Neural progenitor cell (in vitro differentiated cells): ENCODE data around the gene SCFD2. TPM values are rescaled to one million over a fixed set of nuclear protein-coding genes. Genes with fewer than 3 reads are reported as not detected.

Experiments
- DNase-seq: peaks from one replicate; pipeline ENCODE4 v3.0.0-alpha.2; 2016; ENCODE audit warnings: low spot score
- H2AFZ ChIP-seq: fragments of 200-600 bp; sonication (generic); replicated peaks from 2 replicates; pipeline ENCODE4 v1.6.1; 2016; ENCODE audit warnings: antibody characterized with exemption
- H3F3A ChIP-seq: fragments of 200-600 bp; sonication (generic); 2 replicates; pipeline ENCODE4 v1.6.1; 2016; ENCODE audit warnings: antibody characterized with exemption, low read depth
- H3K27ac ChIP-seq: fragments of 200-600 bp; sonication (generic); 2 replicates; pipeline ENCODE4 v1.5.1; 2016; ENCODE audit warnings: mild to moderate bottlenecking
- H3K27me3 ChIP-seq: fragments of 200-600 bp; sonication (generic); 2 replicates; pipeline ENCODE4 v1.6.1; 2016; ENCODE audit warnings: mild to moderate bottlenecking, moderate library complexity
- H3K36me3 ChIP-seq: fragments of 200-600 bp; sonication (generic); 2 replicates; pipeline ENCODE4 v1.5.1; 2016
- H3K4me1 ChIP-seq: fragments of 200-600 bp; sonication (generic); 2 replicates; pipeline ENCODE4 v1.6.1; 2016; ENCODE audit warnings: mixed run types
- H3K4me2 ChIP-seq: fragments of 200-600 bp; sonication (generic); 2 replicates; pipeline ENCODE4 v1.6.1; 2016
- H3K4me3 ChIP-seq: fragments of 200-600 bp; sonication (generic); 2 replicates; pipeline ENCODE4 v1.5.1; 2016
- H3K79me2 ChIP-seq: fragments of 200-600 bp; sonication (generic); 2 replicates; pipeline ENCODE4 v1.6.1; 2016; ENCODE audit warnings: low read depth
- H3K9ac ChIP-seq: fragments of 200-600 bp; sonication (generic); 2 replicates; pipeline ENCODE4 v1.6.1; 2016
- H3K9me3 ChIP-seq: fragments of 200-600 bp; sonication (generic); 2 replicates; pipeline ENCODE4 v1.5.1; 2016; ENCODE audit warnings: low read depth
- H4K20me1 ChIP-seq: fragments of 200-600 bp; sonication (generic); 2 replicates; pipeline ENCODE4 v1.6.1; 2016; ENCODE audit warnings: low read depth
- H3K27ac Mint-ChIP-seq: 3 replicates; pipeline ENCODE4 v1.8.0; 2021; ENCODE audit warnings: mixed read lengths
- H3K27me3 Mint-ChIP-seq: 2 replicates; pipeline ENCODE4 v1.8.0; 2022; ENCODE audit warnings: low read depth, mild to moderate bottlenecking, inconsistent platforms, moderate library complexity, mixed read lengths; ENCODE audit not compliant: insufficient read depth
- H3K36me3 Mint-ChIP-seq: 3 replicates; pipeline ENCODE4 v1.8.0; 2021; ENCODE audit warnings: mixed read lengths
- H3K4me1 Mint-ChIP-seq: 3 replicates; pipeline ENCODE4 v1.8.0; 2021; ENCODE audit warnings: mixed read lengths
- H3K4me3 Mint-ChIP-seq: 3 replicates; pipeline ENCODE4 v1.8.0; 2021; ENCODE audit warnings: mild to moderate bottlenecking, moderate library complexity, mixed read lengths
- H3K9me3 Mint-ChIP-seq: 3 replicates; pipeline ENCODE4 v1.8.0; 2020; ENCODE audit warnings: mixed read lengths
- CTCF ChIP-seq: fragments of 200-600 bp; sonication (generic); IDR thresholded peaks from 2 replicates; pipeline ENCODE4 v1.5.1; 2017; ENCODE audit warnings: antibody characterized with exemption, mild to moderate bottlenecking
- EZH2 ChIP-seq: fragments of 200-600 bp; sonication (generic); IDR thresholded peaks from 2 replicates; pipeline ENCODE4 v1.6.1; 2017; ENCODE audit warnings: antibody characterized with exemption, mild to moderate bottlenecking, moderate library complexity
- EZH2phosphoT487 ChIP-seq: fragments of 200-600 bp; sonication (generic); IDR thresholded peaks from 2 replicates; pipeline ENCODE4 v1.6.1; 2017; ENCODE audit warnings: antibody characterized with exemption
- total RNA-seq: library from RNA; depleted of rRNA; stranded (reverse); fragments of >200 nt; gene quantifications from 2 replicates; pipeline ENCODE4 v1.2.3, GENCODE V29; 2015; ENCODE audit warnings: low replicate concordance

Gene SCFD2
- total RNA-seq, 1 donor from 2014 or later, result 4.8 TPM

- Histone ChIP-seq H3K9ac (no peak overlapping the region), H3K4me2 (no peak overlapping the region)
- H3K27ac Mint-ChIP-seq, result no peak overlapping the region
These were observed 267.2 kb downstream of the SCFD2 start for GRCh38 chr4:53098681-53099121.

GRCh38 chr4:53094040-53094439, 271.8 kb downstream of the SCFD2 start:
- Histone ChIP-seq H3K4me2 (no peak overlapping the region), H2AFZ (no peak overlapping the region), H3K4me1 (no peaks in the 10 kb centered on the region), H3K9ac (no peak overlapping the region), H3K36me3 (no peaks in the 10 kb centered on the region), H3F3A (no peaks in the 10 kb centered on the region), H3K27me3 (no peaks in the 10 kb centered on the region), H3K4me3 (no peak overlapping the region), H3K79me2 (no peaks in the 10 kb centered on the region), H3K27ac (no peak overlapping the region), H3K9me3 (no peaks in the 10 kb centered on the region), H4K20me1 (no peaks in the 10 kb centered on the region)
- Mint-ChIP-seq H3K27me3 (no peaks in the 10 kb centered on the region), H3K4me1 (no peaks in the 10 kb centered on the region), H3K27ac (no peak overlapping the region), H3K36me3 (no peaks in the 10 kb centered on the region), H3K4me3 (no peak overlapping the region), H3K9me3 (peaks cover 3% of the 10 kb centered on the region)
- DNase-seq, result no peak
- TF ChIP-seq EZH2phosphoT487 (no peak), CTCF (no peak), EZH2 (no peak)

More at GRCh38 chr4:53098681-53099121, 267.2 kb downstream of the SCFD2 start:
- Mint-ChIP-seq H3K27me3 (no peaks in the 10 kb centered on the region), H3K4me1 (no peaks in the 10 kb centered on the region), H3K4me3 (no peak overlapping the region), H3K36me3 (no peaks in the 10 kb centered on the region), H3K9me3 (peaks cover 3% of the 10 kb centered on the region)
- no peak for DNase-seq
- no peaks in the 10 kb centered on the region for H3F3A ChIP-seq
- H4K20me1 ChIP-seq, result no peaks in the 10 kb centered on the region
- TF ChIP-seq CTCF, result no peak
- TF ChIP-seq EZH2phosphoT487, result no peak
- TF ChIP-seq EZH2, result no peak
- no peaks in the 10 kb centered on the region for H3K27me3 ChIP-seq
- H2AFZ ChIP-seq, result no peak overlapping the region
- H3K4me1 ChIP-seq, result no peaks in the 10 kb centered on the region
- no peak overlapping the region for H3K4me3 ChIP-seq
- no peak overlapping the region for H3K27ac ChIP-seq
- H3K36me3 ChIP-seq, result no peaks in the 10 kb centered on the region
- H3K79me2 ChIP-seq, result no peaks in the 10 kb centered on the region
- no peaks in the 10 kb centered on the region for H3K9me3 ChIP-seq

- Mint-ChIP-seq H3K27ac (no peak overlapping the region), H3K4me3 (no peak overlapping the region), H3K4me1 (no peaks in the 10 kb centered on the region), H3K27me3 (peaks cover 2% of the 10 kb centered on the region), H3K36me3 (no peaks in the 10 kb centered on the region), H3K9me3 (peaks cover 10% of the 10 kb centered on the region)
- H3K9ac ChIP-seq, result no peak overlapping the region
- no peak overlapping the region for H2AFZ ChIP-seq
- H3K4me2 ChIP-seq, result no peak overlapping the region
- no peaks in the 10 kb centered on the region for H3K9me3 ChIP-seq
- no peaks in the 10 kb centered on the region for H3K27me3 ChIP-seq
- no peaks in the 10 kb centered on the region for H3K36me3 ChIP-seq
- H3K79me2 ChIP-seq, result no peaks in the 10 kb centered on the region
- H3K4me3 ChIP-seq, result no peak overlapping the region
- no peak for DNase-seq
- TF ChIP-seq EZH2, result no peak
- TF ChIP-seq EZH2phosphoT487, result no peak
- TF ChIP-seq CTCF, result no peak
- H3F3A ChIP-seq, result no peaks in the 10 kb centered on the region
- no peaks in the 10 kb centered on the region for H3K4me1 ChIP-seq
- H3K27ac ChIP-seq, result no peak overlapping the region
- H4K20me1 ChIP-seq, result no peaks in the 10 kb centered on the region
These were observed 275.7 kb downstream of the SCFD2 start for GRCh38 chr4:53089936-53090729.
